ENCODE data around the gene PCBD1. TPM values are rescaled to one million over a fixed set of nuclear protein-coding genes. Genes with fewer than 3 reads are reported as not detected.

The PCBD1 gene
- total RNA-seq, 1 donor from 2014 or later, result 34.4 TPM

GRCh38 chr10:70910486-70911341 lies 22.3 kb upstream of the PCBD1 start:
- no peaks in the 10 kb centered on the region for H3K36me3 ChIP-seq (ENCODE audit: control insufficient read depth in 3 of 3, insufficient read depth in 3 of 3, low read length in 3 of 3)
- no peak overlapping the region for H3K4me3 ChIP-seq (ENCODE audit: low read length in 3 of 3)
- H3K9me3 ChIP-seq (ENCODE audit: control insufficient read depth in 3 of 3, low read length in 3 of 3), result no peaks in the 10 kb centered on the region
- no peak overlapping the region for H3K9ac ChIP-seq (ENCODE audit: low read depth in 1 of 3, low read length in 3 of 3)
- H3K27ac ChIP-seq (ENCODE audit: low read depth, low read length), result no peak overlapping the region
- peaks cover 4 to 17% (median 11%) of the 10 kb centered on the region in 3 donors for H3K4me1 ChIP-seq (ENCODE audit: control insufficient read depth in 3 of 3, insufficient read depth in 3 of 3, low read length in 3 of 3)
- H3K27me3 ChIP-seq (ENCODE audit: control insufficient read depth in 3 of 3, insufficient read depth in 3 of 3, low read length in 3 of 3), result peaks cover under 1 to 7% (median 3%) of the 10 kb centered on the region in 3 donors

DNA sequence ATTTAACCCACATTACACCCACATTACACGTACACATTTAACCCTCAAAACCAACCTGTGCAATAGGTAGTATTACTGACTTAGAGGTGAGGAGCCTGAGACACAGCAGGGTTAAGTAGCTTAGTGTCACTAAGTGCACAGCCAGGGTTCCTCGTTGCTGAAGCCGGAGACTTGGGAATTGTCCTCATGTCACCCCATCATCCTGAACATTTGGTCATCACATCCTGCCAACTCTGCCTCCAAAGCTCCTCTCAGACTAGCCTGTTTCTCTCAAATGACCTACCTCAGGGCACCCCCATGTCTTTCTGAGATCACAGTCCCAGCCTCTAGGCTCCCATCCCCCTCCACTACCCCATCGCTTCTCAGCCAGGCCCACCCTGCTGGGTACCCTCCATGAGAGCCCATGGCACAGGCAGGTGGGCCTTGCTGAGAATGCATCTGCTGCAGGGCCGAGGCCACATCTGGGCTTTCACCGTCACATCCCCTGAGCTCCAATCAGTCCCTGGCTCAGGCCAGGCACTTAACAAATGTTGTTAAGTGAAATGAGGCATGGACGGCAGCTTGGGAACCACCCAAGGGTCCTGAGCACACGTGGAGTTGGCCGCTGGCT lies 21.1 kb upstream of the PCBD1 start:
- peaks cover 0 to 3% (median 3%) of the 10 kb centered on the region in 3 donors for H3K27me3 ChIP-seq (ENCODE audit: control insufficient read depth in 3 of 3, insufficient read depth in 3 of 3, low read length in 3 of 3)
- H3K9ac ChIP-seq (ENCODE audit: low read depth in 1 of 3, low read length in 3 of 3), result no peak overlapping the region
- no peak overlapping the region for H3K4me3 ChIP-seq (ENCODE audit: low read length in 3 of 3)
- H3K36me3 ChIP-seq (ENCODE audit: control insufficient read depth in 3 of 3, insufficient read depth in 3 of 3, low read length in 3 of 3), result no peaks in the 10 kb centered on the region
- peaks cover 4 to 17% (median 11%) of the 10 kb centered on the region in 3 donors for H3K4me1 ChIP-seq (ENCODE audit: control insufficient read depth in 3 of 3, insufficient read depth in 3 of 3, low read length in 3 of 3)
- no peak overlapping the region for H3K27ac ChIP-seq (ENCODE audit: low read depth, low read length)
- no peaks in the 10 kb centered on the region for H3K9me3 ChIP-seq (ENCODE audit: control insufficient read depth in 3 of 3, low read length in 3 of 3)

- no peak overlapping the region for H3K4me3 ChIP-seq (ENCODE audit: low read length in 3 of 3)
- H3K27ac ChIP-seq (ENCODE audit: low read depth, low read length), result no peak overlapping the region
- H3K36me3 ChIP-seq (ENCODE audit: control insufficient read depth in 3 of 3, insufficient read depth in 3 of 3, low read length in 3 of 3), result no peaks in the 10 kb centered on the region
- H3K4me1 ChIP-seq (ENCODE audit: control insufficient read depth in 3 of 3, insufficient read depth in 3 of 3, low read length in 3 of 3), result peaks cover 4 to 17% (median 11%) of the 10 kb centered on the region in 3 donors
- no peaks in the 10 kb centered on the region for H3K9me3 ChIP-seq (ENCODE audit: control insufficient read depth in 3 of 3, low read length in 3 of 3)
- H3K9ac ChIP-seq (ENCODE audit: low read depth in 1 of 3, low read length in 3 of 3), result peak overlapping the region in 1 of 3 donors; percentile 25
- peaks cover 0 to 3% (median 3%) of the 10 kb centered on the region in 3 donors for H3K27me3 ChIP-seq (ENCODE audit: control insufficient read depth in 3 of 3, insufficient read depth in 3 of 3, low read length in 3 of 3)
Measured at GRCh38 chr10:70908406-70909296, 20.3 kb upstream of the PCBD1 start.

DNA sequence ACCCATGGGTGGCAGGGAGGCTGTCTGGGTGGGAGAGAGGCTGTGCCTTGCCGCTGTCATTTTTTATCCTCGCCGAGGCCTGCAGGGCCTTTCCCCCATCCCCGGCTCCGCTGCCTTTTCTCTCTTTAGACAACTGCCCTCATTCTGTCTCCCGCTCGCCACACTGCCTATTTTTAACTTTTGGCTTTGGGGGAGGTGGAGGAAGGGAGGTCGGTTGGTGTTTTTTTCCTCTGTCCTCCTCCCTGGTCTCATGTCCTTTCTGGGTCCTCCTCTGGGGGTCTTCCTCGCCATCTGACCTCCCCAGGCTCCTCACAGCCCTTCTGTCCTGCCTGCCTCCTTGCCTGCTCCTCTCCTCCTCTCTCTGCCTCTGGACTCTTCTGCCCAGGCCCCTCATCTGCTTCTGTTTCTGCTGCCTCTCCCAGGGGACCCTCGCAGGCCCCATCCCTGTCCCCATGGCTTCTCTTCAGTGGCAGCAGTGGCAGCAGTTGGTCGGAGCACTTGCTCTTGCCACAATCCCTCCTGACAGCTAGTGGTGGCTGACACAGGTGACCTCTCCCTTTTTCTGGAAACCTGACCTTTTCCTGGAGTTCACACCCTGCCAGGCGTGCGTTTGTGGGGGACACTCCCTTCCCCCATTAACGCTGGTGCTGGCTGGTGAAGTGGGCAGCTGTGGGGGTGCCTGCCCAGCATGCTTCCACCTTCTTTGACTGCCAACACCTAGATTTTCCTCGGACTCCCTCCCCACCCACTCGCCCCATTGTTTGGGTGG lies 19.5 kb upstream of the PCBD1 start:
- Histone ChIP-seq H3K4me3 (ENCODE audit: low read length in 3 of 3) (no peak overlapping the region), H3K27me3 (ENCODE audit: control insufficient read depth in 3 of 3, insufficient read depth in 3 of 3, low read length in 3 of 3) (peaks cover 0 to 3% (median 3%) of the 10 kb centered on the region in 3 donors), H3K27ac (ENCODE audit: low read depth, low read length) (no peak overlapping the region), H3K4me1 (ENCODE audit: control insufficient read depth in 3 of 3, insufficient read depth in 3 of 3, low read length in 3 of 3) (peaks cover 7 to 17% (median 13%) of the 10 kb centered on the region in 3 donors), H3K9ac (ENCODE audit: low read depth in 1 of 3, low read length in 3 of 3) (peak overlapping the region in 2 of 3 donors; percentile 20 to 25), H3K36me3 (ENCODE audit: control insufficient read depth in 3 of 3, insufficient read depth in 3 of 3, low read length in 3 of 3) (no peaks in the 10 kb centered on the region), H3K9me3 (ENCODE audit: control insufficient read depth in 3 of 3, low read length in 3 of 3) (no peaks in the 10 kb centered on the region)

- H3K9ac ChIP-seq (ENCODE audit: low read depth in 1 of 3, low read length in 3 of 3), result peak overlapping the region in 1 of 3 donors; percentile 25
- peaks cover 7 to 17% (median 13%) of the 10 kb centered on the region in 3 donors for H3K4me1 ChIP-seq (ENCODE audit: control insufficient read depth in 3 of 3, insufficient read depth in 3 of 3, low read length in 3 of 3)
- H3K36me3 ChIP-seq (ENCODE audit: control insufficient read depth in 3 of 3, insufficient read depth in 3 of 3, low read length in 3 of 3), result no peaks in the 10 kb centered on the region
- no peak overlapping the region for H3K27ac ChIP-seq (ENCODE audit: low read depth, low read length)
- no peak overlapping the region for H3K4me3 ChIP-seq (ENCODE audit: low read length in 3 of 3)
- no peaks in the 10 kb centered on the region for H3K9me3 ChIP-seq (ENCODE audit: control insufficient read depth in 3 of 3, low read length in 3 of 3)
- H3K27me3 ChIP-seq (ENCODE audit: control insufficient read depth in 3 of 3, insufficient read depth in 3 of 3, low read length in 3 of 3), result peaks cover 0 to 3% (median 3%) of the 10 kb centered on the region in 3 donors
Measured at GRCh38 chr10:70906953-70907636, 18.7 kb upstream of the PCBD1 start.

GRCh38 chr10:70906031-70906783 lies 17.8 kb upstream of the PCBD1 start:
- no peaks in the 10 kb centered on the region for H3K36me3 ChIP-seq (ENCODE audit: control insufficient read depth in 3 of 3, insufficient read depth in 3 of 3, low read length in 3 of 3)
- no peaks in the 10 kb centered on the region for H3K9me3 ChIP-seq (ENCODE audit: control insufficient read depth in 3 of 3, low read length in 3 of 3)
- H3K4me1 ChIP-seq (ENCODE audit: control insufficient read depth in 3 of 3, insufficient read depth in 3 of 3, low read length in 3 of 3), result peaks cover 7 to 17% (median 13%) of the 10 kb centered on the region in 3 donors
- H3K27ac ChIP-seq (ENCODE audit: low read depth, low read length), result no peak overlapping the region
- H3K4me3 ChIP-seq (ENCODE audit: low read length in 3 of 3), result no peak overlapping the region
- H3K9ac ChIP-seq (ENCODE audit: low read depth in 1 of 3, low read length in 3 of 3), result no peak overlapping the region
- peaks cover 0 to 3% (median 3%) of the 10 kb centered on the region in 3 donors for H3K27me3 ChIP-seq (ENCODE audit: control insufficient read depth in 3 of 3, insufficient read depth in 3 of 3, low read length in 3 of 3)

GRCh38 chr10:70905071-70906021 lies 17.0 kb upstream of the PCBD1 start:
- Histone ChIP-seq H3K36me3 (ENCODE audit: control insufficient read depth in 3 of 3, insufficient read depth in 3 of 3, low read length in 3 of 3) (no peaks in the 10 kb centered on the region), H3K9ac (ENCODE audit: low read depth in 1 of 3, low read length in 3 of 3) (no peak overlapping the region), H3K27ac (ENCODE audit: low read depth, low read length) (no peak overlapping the region), H3K27me3 (ENCODE audit: control insufficient read depth in 3 of 3, insufficient read depth in 3 of 3, low read length in 3 of 3) (peaks cover 0 to 3% (median 3%) of the 10 kb centered on the region in 3 donors), H3K4me1 (ENCODE audit: control insufficient read depth in 3 of 3, insufficient read depth in 3 of 3, low read length in 3 of 3) (peaks cover 7 to 17% (median 13%) of the 10 kb centered on the region in 3 donors), H3K4me3 (ENCODE audit: low read length in 3 of 3) (no peak overlapping the region), H3K9me3 (ENCODE audit: control insufficient read depth in 3 of 3, low read length in 3 of 3) (no peaks in the 10 kb centered on the region)

Data from skeletal muscle tissue (tissue), 4 donors.